HG03432 (cell line): ENCODE results near the gene PRELID3B.
"Not testable (repeated sequence)": the region's sequence is repeated elsewhere in the genome, so short reads cannot be mapped to it uniquely, and the experiment has no call there.

ENCODE experiments used
- ATAC-seq: cut with Tn5 transposase; IDR thresholded peaks from one replicate; pipeline ENCODE4 v1.9.1; 2021; ENCODE audit warnings: mild to moderate bottlenecking, moderate library complexity; ENCODE audit not compliant: unreplicated experiment

The PRELID3B gene

DNA sequence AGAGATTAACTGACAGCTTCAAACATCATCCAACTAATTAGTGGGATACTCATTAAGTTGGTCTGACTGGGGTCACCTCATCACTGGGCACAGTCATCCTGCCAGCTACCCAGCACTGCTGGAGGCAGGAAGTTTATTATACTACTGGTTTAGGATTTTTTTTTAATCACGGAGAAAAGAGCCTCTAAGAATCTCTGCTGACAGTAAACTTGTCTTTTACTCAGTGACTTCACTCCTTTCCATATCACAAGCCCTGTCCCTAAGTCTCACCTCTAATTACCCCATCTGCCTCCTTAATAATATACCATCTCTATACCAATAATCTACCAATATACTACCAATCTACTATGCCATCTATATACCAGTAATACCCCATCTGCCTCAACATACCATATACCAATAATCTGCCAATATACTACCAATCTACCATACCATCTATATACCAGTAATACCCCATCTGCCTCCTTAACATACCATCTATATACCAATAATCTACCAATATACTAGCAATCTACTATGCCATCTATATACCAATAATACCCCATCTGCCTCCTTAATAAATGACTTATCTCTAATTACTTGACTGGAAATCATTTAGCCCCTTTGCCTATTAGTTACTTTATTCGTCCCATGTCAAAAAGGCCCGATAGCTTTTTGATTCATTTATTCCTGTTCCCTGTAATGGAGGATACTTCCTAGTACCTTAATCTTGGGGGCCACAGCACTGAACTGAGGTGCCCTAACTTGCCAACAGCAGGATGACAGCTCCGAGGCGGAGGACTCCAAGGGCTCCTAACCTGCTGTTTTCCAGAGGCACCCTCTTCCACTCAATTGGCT lies 15.5 kb downstream of the PRELID3B start:
- ATAC-seq: no peak

DNA sequence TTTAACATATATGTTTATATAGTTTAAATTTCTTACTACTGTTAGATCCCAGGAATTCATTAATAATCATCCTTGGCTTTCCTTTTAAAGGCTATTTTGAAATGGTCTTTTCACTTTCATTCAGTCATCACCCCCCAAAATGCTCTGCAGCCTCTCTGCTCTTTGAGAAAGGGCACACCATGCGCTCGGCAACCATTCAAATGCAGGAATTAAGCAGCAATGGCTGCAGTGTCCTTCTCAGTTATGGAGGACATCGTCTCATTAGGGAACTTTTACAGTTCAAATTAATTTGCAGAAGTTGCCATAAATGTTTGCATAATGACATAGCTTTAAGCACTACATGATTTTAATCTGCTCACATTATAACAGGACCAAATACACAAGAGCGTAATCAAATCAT lies 17.1 kb downstream of the PRELID3B start:
- no peak for ATAC-seq

DNA sequence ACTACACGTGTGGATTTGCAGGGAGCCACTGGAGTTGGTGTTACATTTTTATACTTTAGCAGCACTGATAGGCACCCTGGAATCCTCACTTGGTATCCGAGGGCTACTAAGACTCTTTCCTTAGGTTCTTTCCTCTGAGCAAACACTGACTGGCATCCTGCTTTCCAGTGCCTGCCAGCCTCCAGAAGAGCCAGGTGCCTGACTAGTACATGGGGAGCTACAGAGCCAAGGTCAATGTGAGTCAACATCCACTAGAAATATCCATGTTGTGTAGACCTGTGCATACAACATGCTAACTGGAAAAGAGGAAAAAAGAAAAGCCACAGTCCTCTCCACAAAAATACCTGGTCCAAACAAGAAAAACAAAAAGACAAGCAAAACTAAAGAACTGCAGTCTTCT lies 17.5 kb downstream of the PRELID3B start:
- ATAC-seq: no peak

DNA sequence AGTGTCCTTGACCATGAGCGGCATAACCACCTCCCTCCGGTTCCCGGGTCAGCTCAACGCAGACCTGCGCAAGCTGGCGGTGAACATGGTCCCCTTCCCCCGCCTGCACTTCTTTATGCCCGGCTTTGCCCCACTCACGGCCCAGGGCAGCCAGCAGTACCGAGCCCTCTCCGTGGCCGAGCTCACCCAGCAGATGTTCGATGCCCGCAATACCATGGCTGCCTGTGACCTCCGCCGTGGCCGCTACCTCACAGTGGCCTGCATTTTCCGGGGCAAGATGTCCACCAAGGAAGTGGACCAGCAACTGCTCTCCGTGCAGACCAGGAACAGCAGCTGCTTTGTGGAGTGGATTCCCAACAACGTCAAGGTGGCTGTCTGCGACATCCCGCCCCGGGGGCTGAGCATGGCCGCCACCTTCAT lies 18.5 kb downstream of the PRELID3B start:
- ATAC-seq: no peak

DNA sequence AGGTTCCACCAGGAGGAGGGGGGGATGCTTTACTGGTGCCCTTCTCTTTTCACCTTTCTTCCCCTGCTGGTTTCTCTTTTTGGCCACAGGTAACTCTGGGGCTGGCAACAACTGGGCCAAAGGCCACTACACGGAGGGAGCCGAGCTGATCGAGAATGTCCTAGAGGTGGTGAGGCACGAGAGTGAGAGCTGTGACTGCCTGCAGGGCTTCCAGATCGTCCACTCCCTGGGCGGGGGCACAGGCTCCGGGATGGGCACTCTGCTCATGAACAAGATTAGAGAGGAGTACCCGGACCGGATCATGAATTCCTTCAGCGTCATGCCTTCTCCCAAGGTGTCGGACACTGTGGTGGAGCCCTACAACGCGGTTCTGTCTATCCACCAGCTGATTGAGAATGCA lies 19.0 kb downstream of the PRELID3B start:
- ATAC-seq: no peak

DNA sequence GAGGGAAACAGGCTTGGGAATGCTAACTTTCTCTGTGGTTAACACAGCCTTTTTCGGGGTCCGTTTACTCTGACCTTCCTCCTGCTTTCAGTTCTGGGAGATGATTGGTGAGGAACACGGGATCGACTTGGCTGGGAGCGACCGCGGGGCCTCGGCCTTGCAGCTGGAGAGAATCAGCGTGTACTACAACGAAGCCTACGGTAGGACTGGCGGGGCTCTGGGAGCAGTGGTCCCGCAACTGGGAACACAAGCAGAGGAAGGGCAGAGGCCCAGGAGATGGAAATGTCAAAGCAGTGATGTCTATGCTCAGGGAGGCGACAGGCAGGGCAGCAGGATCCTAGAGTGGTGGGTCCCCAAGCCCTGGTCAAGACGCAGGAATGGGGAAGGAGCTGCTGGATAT lies 19.8 kb downstream of the PRELID3B start:
- no peak for ATAC-seq

DNA sequence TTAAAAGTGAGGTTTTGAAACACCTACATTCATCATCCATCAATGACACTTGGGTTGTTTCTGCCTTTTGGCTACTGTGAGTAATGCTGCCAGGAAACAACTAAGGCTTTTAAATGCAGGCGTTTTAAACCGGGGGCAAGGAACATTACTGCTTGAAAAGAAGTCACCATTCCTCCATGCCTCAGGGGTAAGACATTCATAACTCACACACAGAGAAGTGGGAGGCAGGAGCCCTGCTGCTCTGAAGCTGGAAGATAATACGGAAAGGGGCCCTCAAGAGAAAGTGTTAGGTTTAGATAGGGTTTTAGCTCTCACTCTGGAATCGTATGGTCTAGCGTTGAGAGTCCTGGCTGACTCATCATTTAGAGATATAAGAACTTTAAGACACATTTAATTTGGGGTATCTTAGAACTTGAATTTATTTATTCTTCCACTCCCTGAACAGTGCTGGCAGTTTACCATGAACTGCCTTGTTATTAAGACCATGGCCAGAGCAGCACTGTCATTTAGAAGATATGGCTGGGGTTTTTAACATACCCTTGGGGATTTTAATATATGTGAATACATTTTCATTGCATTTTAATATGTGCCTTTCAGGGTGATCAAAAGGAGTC lies 21.5 kb downstream of the PRELID3B start:
- ATAC-seq: no peak

DNA sequence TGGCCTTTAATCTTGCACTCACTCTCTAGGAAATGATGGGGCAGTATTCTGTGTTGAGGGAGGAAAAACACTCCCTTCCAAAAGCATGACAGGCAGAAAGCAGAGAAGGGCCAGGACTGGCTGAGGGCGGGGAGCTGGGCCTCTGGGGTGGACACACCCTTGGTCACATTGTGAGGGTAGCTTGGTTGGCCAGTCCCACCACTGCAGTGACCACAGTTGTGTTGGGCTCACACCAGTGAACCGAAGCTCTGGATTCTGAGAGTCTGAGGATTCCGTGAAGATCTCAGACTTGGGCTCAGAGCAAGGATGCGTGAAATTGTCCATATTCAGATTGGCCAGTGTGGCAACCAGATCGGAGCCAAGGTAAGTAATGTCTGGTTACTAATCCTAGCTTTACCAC lies 23.4 kb downstream of the PRELID3B start, which contains the start of gene TUBB1:
TUBB1 (plus strand) TSS at position 213 of the 400 bp plus-strand sequence; CDS start at position 307, 94 bp downstream.
- no peak for ATAC-seq

DNA sequence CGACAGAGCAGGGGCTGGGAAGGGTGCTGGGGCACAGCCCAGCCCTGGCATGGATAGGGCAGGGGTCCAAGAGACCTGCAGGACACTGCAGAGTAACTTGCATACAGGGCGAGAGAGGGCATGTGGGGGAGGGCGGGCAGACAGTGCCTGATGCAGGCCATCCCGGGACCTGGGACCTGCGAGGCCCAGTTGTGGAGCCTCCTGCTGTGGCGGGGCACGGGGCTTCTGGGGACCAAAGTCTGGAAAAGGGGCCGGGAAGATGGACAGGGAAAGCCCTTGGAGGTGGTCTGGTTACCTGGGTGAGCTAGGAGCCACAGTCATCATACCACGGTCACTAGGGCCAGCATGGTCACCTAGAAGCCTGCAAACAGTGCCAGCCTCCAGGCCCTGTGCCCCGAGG lies 23.8 kb downstream of the PRELID3B start:
- no peak for ATAC-seq

DNA sequence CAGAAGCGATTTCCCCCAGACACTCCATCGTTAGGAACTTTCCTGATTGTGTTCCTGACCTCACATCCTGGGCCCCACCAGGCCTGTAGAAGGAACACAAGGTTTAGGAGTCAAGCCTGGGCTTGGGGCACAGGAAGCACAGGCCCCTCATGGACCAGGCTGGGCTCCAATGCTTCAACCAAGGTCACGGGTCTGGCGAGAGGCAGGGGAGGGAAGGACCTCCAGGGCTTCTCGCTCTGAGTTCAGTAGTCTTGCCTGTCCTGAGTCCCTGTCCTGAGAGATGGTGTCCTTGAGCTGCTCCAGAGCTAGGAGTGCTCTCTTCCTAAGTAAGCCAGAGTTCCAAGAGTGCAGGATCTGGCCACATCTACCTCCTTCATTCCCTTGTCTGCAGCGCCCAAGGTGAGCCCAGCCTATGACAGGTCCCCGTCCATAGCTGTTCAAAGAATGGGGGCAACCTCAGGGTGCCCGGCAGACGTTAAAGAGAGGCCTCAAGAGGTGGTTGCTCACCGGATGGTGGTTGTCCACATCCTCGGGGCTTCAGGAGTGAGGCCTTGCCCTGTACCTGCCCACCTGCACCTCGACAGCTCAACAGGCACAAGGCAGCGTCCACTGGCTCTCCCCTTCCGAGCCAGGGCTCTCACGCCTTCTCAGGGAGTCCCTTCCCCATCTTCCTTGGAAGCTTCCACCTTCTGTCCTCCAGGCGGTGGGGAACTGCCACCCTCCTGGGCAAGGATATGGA lies 24.9 kb downstream of the PRELID3B start:
- ATAC-seq: no peak

DNA sequence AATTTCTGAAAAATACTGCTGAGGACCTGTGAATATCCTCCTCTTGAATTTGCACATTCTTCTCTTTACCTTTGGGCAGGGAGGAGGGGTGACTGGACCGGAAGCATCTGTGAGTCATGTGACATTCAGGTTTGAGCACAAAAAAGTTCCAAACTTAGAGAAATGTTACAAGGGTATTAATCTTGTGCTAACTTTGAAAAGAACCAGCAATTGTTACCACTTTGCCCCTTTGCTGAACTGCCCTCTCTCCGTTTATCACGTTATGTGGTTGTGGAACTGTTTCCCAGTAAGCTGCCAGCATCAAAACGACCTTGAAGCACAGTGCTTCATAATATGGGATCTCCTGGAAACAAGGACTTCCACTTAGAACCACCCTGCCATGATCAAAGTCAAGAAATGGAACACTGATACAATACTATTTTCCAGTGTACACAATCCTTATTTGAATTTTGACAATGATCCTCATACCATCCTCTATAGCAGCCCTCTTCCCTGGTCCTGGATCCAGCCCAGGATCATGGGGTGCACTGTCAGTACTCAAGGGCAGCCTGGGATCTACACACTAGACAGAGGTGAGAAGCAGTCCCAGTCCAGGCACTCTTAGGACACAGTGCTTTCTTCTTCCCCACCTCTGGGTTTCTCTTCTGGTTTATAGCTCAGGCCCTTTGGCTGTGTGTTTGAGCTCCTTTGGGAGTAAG lies 25.6 kb downstream of the PRELID3B start:
- ATAC-seq: no peak

DNA sequence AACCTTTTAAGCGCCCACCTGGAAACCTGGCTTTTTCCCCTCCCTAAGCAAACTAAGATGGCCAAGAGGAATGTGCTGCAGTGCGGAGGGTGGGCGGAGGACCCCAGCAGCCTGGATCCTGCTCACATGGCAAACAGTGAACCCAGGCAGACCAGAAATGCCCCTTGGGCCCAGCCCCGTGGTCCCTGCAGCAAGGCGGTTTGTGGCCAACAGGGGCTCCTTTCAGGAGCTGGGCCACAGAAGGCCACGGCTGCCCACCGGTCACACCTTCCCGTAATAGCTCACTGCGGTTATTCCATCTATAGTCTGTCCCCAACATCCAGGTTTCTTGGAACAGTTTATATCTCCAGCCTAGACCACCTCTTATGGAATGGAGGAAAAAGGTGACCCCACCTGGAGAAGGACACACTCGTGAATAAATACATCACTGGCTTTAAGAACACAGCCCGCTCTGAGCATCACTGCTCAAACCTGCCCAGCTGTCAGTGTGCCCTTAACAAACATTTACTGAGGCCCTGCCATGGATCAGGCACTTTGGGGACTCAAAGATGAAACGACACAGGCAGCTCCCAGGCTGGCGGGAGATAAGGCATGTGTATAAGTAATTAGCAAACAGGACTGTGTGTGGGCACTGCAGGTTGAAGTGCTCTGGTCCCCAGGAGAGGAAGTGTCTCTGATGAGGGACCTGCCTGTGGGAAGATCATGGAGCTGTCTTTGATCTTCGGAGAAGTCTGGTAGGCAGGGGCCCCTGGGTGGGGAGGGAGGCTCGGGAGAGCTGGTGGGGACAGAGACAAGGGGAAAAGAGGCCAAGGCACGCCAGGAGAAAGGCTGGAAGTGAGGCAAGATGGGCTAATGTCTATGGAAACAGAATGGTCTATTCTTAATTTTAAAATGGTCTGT lies 26.5 kb downstream of the PRELID3B start:
- ATAC-seq: no peak

DNA sequence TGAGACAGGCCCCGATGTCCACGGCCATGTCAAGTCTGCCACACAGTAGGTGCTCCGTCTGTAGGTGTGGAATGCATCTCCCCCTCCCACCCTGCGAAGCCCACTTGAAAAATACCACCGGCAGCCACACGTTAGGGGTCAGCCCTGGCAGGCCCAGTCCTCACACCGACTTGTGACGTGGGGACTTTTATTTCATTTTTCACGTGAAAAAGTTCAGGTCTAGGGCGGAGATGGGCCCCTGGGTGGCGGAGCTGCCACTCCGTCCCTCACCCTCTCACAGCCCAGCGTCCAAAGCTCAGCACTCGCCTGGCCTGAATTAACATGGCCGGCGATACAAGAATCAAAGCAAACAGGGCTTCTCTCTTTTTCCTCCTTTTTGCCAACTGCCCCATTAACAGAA lies 27.2 kb downstream of the PRELID3B start:
- ATAC-seq: no peak

DNA sequence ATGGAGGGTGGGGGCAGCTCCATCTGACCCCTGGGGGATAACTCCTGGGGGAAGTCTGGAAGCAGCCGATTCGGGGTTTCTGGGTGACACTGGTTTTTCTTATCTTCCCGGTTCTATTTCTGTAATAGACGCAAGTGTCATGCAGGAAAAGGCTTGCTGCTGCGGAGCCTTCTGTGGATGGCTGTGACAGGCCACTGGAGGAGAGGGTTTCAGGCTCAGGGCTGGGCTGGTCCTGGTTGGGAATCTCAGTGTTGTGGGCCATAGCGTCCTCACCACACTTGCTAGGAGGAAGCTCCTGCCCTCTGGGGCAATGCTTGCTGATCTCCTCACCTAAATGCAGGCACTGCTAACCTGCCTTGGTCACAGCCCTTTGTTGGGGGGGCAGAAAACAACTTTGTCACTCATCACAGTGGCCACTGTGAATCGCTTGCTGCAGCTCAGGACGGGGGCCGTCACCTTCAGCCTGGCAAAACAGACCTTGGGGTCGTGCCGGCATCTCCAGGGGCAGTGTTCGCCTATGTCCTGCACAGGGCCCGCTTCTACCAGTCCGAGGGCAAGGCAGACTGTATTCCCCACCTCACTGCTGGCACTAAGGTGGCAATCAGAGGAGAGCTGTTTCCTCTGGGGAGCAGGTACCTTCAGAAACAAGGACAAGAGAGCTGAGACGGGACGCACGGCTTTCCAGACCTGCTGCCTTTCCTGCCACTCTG lies 27.8 kb downstream of the PRELID3B start:
- no peak for ATAC-seq

DNA sequence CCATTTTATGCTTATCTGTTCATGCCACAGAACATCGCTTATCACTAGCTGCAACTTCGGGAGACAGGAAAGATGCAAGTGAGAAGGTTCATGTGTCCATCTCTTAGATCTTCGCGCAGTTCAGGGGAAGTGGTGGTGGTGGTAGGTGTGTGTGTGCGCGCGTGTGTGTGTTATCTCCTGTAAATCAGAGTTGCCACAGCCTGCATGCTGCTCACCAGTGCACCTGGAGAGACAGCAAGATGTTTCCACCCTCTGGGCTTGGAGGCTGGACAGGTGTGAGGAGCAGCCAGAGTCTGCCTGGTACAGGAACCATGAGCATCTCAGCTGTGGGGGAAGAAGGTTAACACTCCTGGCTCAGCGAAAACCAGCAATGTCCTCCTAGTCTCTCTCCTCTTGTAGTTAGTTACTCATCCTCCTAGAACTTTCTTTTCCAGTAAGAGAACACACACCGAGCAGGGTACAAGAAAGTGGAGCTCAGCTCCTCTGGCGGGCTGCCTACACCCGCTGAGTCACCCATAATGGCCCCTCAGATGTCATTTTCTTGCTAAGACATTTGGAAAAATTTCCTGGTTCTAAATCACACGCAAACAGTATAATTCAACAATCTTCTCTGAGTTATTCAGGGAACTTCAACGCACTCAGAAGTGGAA lies 28.5 kb downstream of the PRELID3B start:
- ATAC-seq: no peak

DNA sequence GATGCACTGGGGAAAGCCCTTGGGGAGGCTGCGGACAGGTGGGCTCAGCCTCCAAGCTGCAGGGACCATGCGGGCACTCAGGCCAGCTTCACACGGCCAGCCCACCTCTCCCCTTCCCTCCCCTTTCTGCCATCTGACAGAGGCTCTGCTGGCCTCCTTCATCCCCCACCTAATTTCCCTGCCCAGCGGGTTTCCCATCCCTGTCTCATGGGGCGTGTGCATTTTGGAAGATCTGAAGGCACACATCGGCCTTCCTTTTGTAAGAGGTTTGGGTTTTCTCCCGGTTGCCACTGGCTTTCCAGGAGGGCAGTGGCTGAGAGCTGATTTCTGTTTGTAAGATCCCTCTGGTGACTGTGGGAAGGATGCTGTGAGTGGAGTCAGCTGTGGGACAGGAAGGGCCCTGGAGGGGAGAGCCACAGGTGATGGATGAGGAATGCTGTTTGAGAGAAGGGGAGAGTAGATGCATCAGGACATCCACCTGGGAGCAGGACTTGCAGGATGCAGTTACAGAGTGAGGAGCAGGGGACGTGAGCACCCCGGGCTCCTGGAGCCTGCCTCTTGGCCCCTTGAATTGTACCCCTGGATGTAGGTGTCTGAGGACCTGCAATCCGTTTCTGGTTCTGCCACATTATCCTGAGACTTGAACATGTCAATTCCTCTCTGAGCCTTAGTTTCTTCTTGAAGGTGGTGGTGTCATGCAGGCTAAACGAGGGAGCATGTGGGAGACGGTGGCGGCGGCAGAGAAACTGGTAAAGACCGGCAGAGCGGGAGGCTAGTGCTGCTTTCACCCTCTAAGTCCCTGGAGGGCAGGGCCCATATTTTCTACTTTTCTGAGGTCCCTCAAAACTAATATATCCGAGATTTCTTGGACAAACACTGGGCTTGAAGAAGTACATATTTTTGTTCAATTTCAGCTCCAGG lies 29.3 kb downstream of the PRELID3B start:
- no peak for ATAC-seq

DNA sequence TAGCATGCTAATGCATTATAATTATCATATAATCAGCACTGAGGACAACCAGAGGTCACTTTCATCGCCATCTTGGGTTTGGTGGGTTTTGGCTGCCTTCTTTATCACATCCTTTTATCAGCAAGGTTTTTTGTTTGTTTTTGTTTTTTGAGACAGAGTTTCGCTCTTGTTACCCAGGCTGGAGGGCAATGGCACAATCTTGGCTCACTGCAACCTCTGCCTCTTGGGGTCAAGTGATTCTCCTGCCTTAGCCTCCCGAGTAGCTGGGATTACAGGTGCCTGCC lies 30.8 kb downstream of the PRELID3B start:
- not testable (repeated sequence) for ATAC-seq
